Ovary (tissue), 9 donors: ENCODE results near the gene GNB1L. TPM values are rescaled to one million over a fixed set of nuclear protein-coding genes. Genes with fewer than 3 reads are reported as not detected.

Source experiments
- DNase-seq, 5 donors: peaks; one replicate each; pipeline ENCODE4 v3.0.0-alpha.2; 2019 to 2020
- H3K27ac ChIP-seq, 2 donors: fragments of 200-600 bp; one replicate each; pipeline versions ENCODE4 v1.5.1 to v1.8.0; 2019 to 2022
- H3K27me3 ChIP-seq: fragments of 200-600 bp; one replicate; pipeline ENCODE4 v1.8.0; 2022
- H3K36me3 ChIP-seq: fragments of 200-600 bp; sonication (generic); one replicate; pipeline ENCODE4 v1.5.1; 2019
- H3K4me1 ChIP-seq: one replicate; pipeline ENCODE4 v1.8.1; 2013; ENCODE audit warnings: mild to moderate bottlenecking, moderate library complexity; ENCODE audit not compliant: insufficient read depth
- H3K4me3 ChIP-seq: fragments of 200-600 bp; sonication (generic); one replicate; pipeline ENCODE4 v1.5.1; 2017
- H3K9me3 ChIP-seq, 2 donors: fragments of 200-600 bp in 1 of 2; sonication (generic) in 1 of 2; one replicate each; pipeline versions ENCODE4 v1.5.1 to v1.8.1; 2013 to 2019; ENCODE audit warnings: mild to moderate bottlenecking in 1 of 2, moderate library complexity in 1 of 2
- CTCF ChIP-seq, 3 donors: fragments of 450-650 bp in 2 of 3; fragments of 200-600 bp in 1 of 3; IDR thresholded peaks; one replicate each; pipeline versions ENCODE4 v1.5.1 to v1.8.0; 2016 to 2022; ENCODE audit warnings: antibody characterized with exemption in 3 of 3, mild to moderate bottlenecking in 1 of 3
- EP300 ChIP-seq: sonication (generic); formaldehyde crosslinking; IDR thresholded peaks from one replicate; pipeline ENCODE4 v1.6.1; 2017; ENCODE audit warnings: antibody characterized with exemption
- POLR2A ChIP-seq: fragments of 450-650 bp; IDR thresholded peaks from one replicate; pipeline ENCODE4 v1.6.1; 2017; ENCODE audit warnings: antibody characterized with exemption, mild to moderate bottlenecking, moderate library complexity
- WGBS, 3 donors: extraction: QIAGEN DNeasy Blood & Tissue Kit in 1 of 3; methylation state at CpG; one replicate each; pipeline versions ENCODE4 v1.1.5 to v1.1.7; 2013 to 2017; 5-methylcytosine and 5-hydroxymethylcytosine counted together
- intact Hi-C, 4 donors: fragments of 100-400 bp; cut with DNase I; formaldehyde crosslinking; loops; one replicate each; pipeline versions ENCODE4 v1.11.0 to v1.15.1; 2022 to 2023
- polyA plus RNA-seq, 2 donors: library from polyadenylated mRNA; stranded (reverse); fragments of 200-250 nt in 1 of 2; fragments of 350-450 nt in 1 of 2; fragmentation: Illumina TruSeq in 1 of 2; extraction: RNeasy Lipid Tissue Mini Kit (QIAGEN cat#74804) in 1 of 2; gene quantifications; one replicate each; pipeline ENCODE4 v1.2.3, GENCODE V29; 2013 to 2014
- total RNA-seq, 7 donors: library from RNA; depleted of rRNA in 2 of 7; stranded (reverse); fragments of >200 nt in 2 of 7; fragmentation: NEBNext Ultra II Directional in 3 of 7; extraction: Animal tissue kit (Norgen Biotek cat#: 25700) in 3 of 7; gene quantifications; one replicate each; pipeline versions ENCODE4 v1.1.0 to v1.2.4, GENCODE V29; 2016 to 2023
- donor health status: DM: no; HTN: no; CAD: no; lungs with moderate emphysema.
- donor health status: DM: no; HTN: no; CAD: no.
- donor health status: Bipolar disorder and iron deficiency.
- donor health status: DM: yes; HTN: yes; CAD: no.
- donor health status: DM: no; HTN: no; CAD: no.
- donor health status: DM: yes; HTN: yes; CAD: no.

Gene GNB1L
- total and polyA plus RNA-seq, 9 donors = 3.1 to 14.9 (median 5.8) TPM; not detected in 1

GRCh38 chr22:19748991-19749664, 105.5 kb downstream of the GNB1L start:
- H3K4me1 ChIP-seq = no peaks in the 10 kb centered on the region
- no peaks in the 10 kb centered on the region for H3K9me3 ChIP-seq
- no peak overlapping the region for H3K4me3 ChIP-seq
- TF ChIP-seq CTCF (IDR thresholded peaks at IDR 0.05) = no peak
- no peak for TF ChIP-seq POLR2A
- H3K36me3 ChIP-seq = no peaks in the 10 kb centered on the region
- 71 to 77% (median 73%) methylated on average over 14 to 15 of the region's 15 CpGs for WGBS, 3 donors
- no peak for DNase-seq
- intact Hi-C loops = no loop called here
- no peaks in the 10 kb centered on the region for H3K27me3 ChIP-seq
- H3K27ac ChIP-seq = no peak overlapping the region

DNA sequence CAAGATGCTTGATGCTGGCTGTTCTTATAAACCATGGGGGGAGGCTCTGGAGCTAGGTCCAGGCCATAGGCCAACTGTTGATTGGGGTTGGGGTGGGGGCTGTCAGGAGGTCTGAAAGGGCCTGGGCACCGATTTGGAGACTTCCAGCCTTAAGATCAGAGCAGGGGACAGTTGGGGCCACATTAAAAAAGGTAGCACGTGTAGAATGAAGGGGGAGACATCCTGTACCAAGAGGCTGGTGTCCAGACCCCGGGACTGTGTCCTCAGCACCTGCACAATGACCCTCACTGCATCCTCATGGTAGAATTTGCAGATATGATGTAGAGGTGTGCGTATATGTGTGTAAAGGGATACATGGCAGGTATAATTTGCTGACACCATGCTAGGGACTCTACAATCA, 106.5 kb downstream of the GNB1L start:
- no peak for DNase-seq
- Histone ChIP-seq H3K4me1 (no peaks in the 10 kb centered on the region), H3K9me3 (no peaks in the 10 kb centered on the region), H3K27me3 (no peaks in the 10 kb centered on the region), H3K27ac (no peak overlapping the region), H3K4me3 (no peak overlapping the region), H3K36me3 (no peaks in the 10 kb centered on the region)
- TF ChIP-seq CTCF (IDR thresholded peaks at IDR 0.05) (no peak), POLR2A (no peak), EP300 (no peak)
- WGBS, 3 donors = 76 to 84% (median 77%) methylated on average over 4 of the region's 4 CpGs
- intact Hi-C loops = no loop called here

- Histone ChIP-seq H3K4me3 (no peak overlapping the region), H3K27ac (no peak overlapping the region), H3K36me3 (no peaks in the 10 kb centered on the region), H3K4me1 (no peaks in the 10 kb centered on the region), H3K9me3 (no peaks in the 10 kb centered on the region), H3K27me3 (no peaks in the 10 kb centered on the region)
- DNase-seq = no peak
- no peak for TF ChIP-seq POLR2A
- TF ChIP-seq EP300 = no peak
- TF ChIP-seq CTCF (IDR thresholded peaks at IDR 0.05) = no peak
- 86 to 93% (median 88%) methylated on average over 3 to 12 of the region's 12 CpGs for WGBS, 3 donors
- intact Hi-C loops = no loop called here
Measured at GRCh38 chr22:19747551-19747950, 107.1 kb downstream of the GNB1L start.

GRCh38 chr22:19746726-19747125, 107.9 kb downstream of the GNB1L start:
- Histone ChIP-seq H3K27ac (no peak overlapping the region), H3K9me3 (no peaks in the 10 kb centered on the region), H3K27me3 (no peaks in the 10 kb centered on the region), H3K4me3 (no peak overlapping the region), H3K36me3 (no peaks in the 10 kb centered on the region), H3K4me1 (no peaks in the 10 kb centered on the region)
- no peak for TF ChIP-seq POLR2A
- no peak for TF ChIP-seq CTCF (IDR thresholded peaks at IDR 0.05)
- no peak for TF ChIP-seq EP300
- WGBS, 3 donors = 92 to 95% (median 93%) methylated on average over 12 to 13 of the region's 13 CpGs
- intact Hi-C loops = no loop called here
- no peak for DNase-seq
